ENCODE data around the gene QKI.
A peak's percentile ranks its signal among the peaks of the same experiment; 100 is the strongest.

Gene QKI

GRCh38 chr6:163533443-163533842, 118.9 kb downstream of the QKI start:
- H3K4me3 ChIP-seq (ENCODE audit: low read depth, low read length): no peak overlapping the region
- TF ChIP-seq CTCF (conservative IDR thresholded peaks at IDR 0.05; ENCODE audit: low read depth, low read length): no peak
- DNase-seq (ENCODE audit: low read depth): peak; percentile 98

- peak; percentile 55 for DNase-seq (ENCODE audit: low read depth)
- TF ChIP-seq CTCF (conservative IDR thresholded peaks at IDR 0.05; ENCODE audit: low read depth, low read length): no peak
These were observed 122.3 kb downstream of the QKI start for GRCh38 chr6:163536770-163537169.

GRCh38 chr6:163538331-163538730, 123.8 kb downstream of the QKI start:
- TF ChIP-seq CTCF (conservative IDR thresholded peaks at IDR 0.05; ENCODE audit: low read depth, low read length): no peak
- no peak for DNase-seq (ENCODE audit: low read depth)
- H3K4me3 ChIP-seq (ENCODE audit: low read depth, low read length): no peak overlapping the region

More at GRCh38 chr6:163536770-163537169, 122.3 kb downstream of the QKI start:
- no peak overlapping the region for H3K4me3 ChIP-seq (ENCODE audit: low read depth, low read length)

- DNase-seq (ENCODE audit: low read depth): no peak
- no peak overlapping the region for H3K4me3 ChIP-seq (ENCODE audit: low read depth, low read length)
- TF ChIP-seq CTCF (conservative IDR thresholded peaks at IDR 0.05; ENCODE audit: low read depth, low read length): no peak
These were observed 124.7 kb downstream of the QKI start for GRCh38 chr6:163539101-163539762.

- DNase-seq (ENCODE audit: low read depth): no peak
- no peak for TF ChIP-seq CTCF (conservative IDR thresholded peaks at IDR 0.05; ENCODE audit: low read depth, low read length)
- no peak overlapping the region for H3K4me3 ChIP-seq (ENCODE audit: low read depth, low read length)
These were observed 128.8 kb downstream of the QKI start for GRCh38 chr6:163543321-163543720.

GRCh38 chr6:163545370-163545769, 130.9 kb downstream of the QKI start:
- TF ChIP-seq CTCF (conservative IDR thresholded peaks at IDR 0.05; ENCODE audit: low read depth, low read length): no peak
- H3K4me3 ChIP-seq (ENCODE audit: low read depth, low read length): no peak overlapping the region
- DNase-seq (ENCODE audit: low read depth): no peak

- no peak for TF ChIP-seq CTCF (conservative IDR thresholded peaks at IDR 0.05; ENCODE audit: low read depth, low read length)
- no peak overlapping the region for H3K4me3 ChIP-seq (ENCODE audit: low read depth, low read length)
- DNase-seq (ENCODE audit: low read depth): no peak
These were observed 132.8 kb downstream of the QKI start for GRCh38 chr6:163547287-163547686.

All from choroid plexus epithelial cell (primary cell).